Subcutaneous adipose tissue (tissue), 4 donors: ENCODE measurements around the gene MYO18B. TPM values are rescaled to one million over a fixed set of nuclear protein-coding genes. Genes with fewer than 3 reads are reported as not detected.

Experiments used
- CTCF ChIP-seq: fragments of 450-650 bp; IDR thresholded peaks from one replicate; pipeline ENCODE4 v1.5.1; 2016; ENCODE audit warnings: low read depth, mild to moderate bottlenecking, control low read depth, antibody characterized with exemption, moderate library complexity
- total RNA-seq, 4 donors: library from RNA; depleted of rRNA; stranded (reverse); fragments of >200 nt; gene quantifications; one replicate each; pipeline ENCODE4 v1.1.0, GENCODE V29; 2016

MYO18B gene
- total RNA-seq, 4 donors from 2014 or later = under 0.01 TPM; not detected in 3

DNA sequence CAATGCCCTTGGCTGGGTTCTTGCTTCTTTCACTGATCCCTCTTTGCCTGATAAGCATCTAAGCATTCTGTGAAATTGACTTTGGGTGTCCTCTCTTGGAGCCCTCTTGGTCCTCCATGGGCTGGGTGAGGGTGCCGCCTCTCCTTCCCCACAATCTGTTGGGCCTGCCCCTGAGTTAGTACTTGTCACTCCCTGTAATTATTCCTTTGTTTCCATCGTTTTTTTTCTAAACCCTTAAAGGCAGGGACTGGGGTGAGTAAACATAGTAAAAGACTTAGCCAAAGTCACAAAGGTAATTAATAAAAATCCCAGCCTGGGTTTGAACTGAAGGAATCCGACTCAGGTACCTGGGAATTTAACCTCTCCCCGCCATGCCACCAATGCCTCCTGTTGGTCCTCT is 188.1 kb downstream of the MYO18B start:
- no peak for TF ChIP-seq CTCF

DNA sequence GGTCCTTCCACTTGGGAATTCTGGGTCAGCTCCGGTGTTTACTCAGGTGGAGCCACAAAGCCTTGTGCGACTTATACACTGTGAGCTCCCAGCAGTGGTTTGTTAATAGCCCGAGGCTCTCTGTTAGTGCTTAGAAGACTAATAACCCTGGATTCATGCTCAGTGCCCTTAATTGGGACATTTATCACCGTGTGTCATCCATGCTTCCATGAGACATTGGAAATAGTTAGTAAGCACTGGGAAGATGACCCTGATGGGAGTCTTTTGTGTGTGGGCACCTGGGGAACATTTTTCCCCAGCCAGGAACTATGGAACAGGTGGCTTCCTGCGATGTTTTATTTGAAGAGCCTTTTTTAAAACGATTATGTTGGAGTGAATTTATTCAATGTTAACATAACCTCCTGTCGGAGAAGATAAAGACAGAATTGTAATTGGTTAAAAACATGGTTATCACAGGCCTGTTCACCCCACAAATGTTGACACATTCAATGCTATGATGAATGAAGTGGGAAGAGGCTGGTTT is 188.9 kb downstream of the MYO18B start:
- no peak for TF ChIP-seq CTCF

- no peak for TF ChIP-seq CTCF
Measured at GRCh38 chr22:25933158-25933788, 191.3 kb downstream of the MYO18B start.

- TF ChIP-seq CTCF = no peak
Measured at GRCh38 chr22:25935266-25936058, 193.5 kb downstream of the MYO18B start.

GRCh38 chr22:25938151-25938550 is 196.2 kb downstream of the MYO18B start:
- no peak for TF ChIP-seq CTCF

- no peak for TF ChIP-seq CTCF
Measured at GRCh38 chr22:25939384-25939783, 197.4 kb downstream of the MYO18B start.

DNA sequence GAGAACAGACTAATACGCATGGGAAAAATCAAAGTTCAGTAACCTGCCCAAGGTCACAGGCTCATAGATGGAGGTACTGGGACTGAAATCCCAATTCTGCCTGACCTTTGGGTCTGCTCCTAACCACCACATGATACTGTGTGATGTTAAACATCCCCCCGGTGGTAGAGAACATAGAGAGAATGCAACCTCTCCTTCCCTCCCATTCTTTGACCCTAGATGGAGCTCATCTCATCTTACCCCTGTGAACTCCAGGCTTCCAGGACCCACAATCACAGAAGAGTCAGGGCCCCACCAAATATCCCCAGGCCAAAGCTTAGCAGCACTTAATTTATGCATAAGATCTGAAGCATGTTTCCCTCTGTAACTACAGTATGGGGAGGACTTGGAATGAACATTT is 198.5 kb downstream of the MYO18B start:
- TF ChIP-seq CTCF = no peak
